GM18907 (cell line): ENCODE measurements around the gene POMT2.
"Not testable (repeated sequence)": the region's sequence is repeated elsewhere in the genome, so short reads cannot be mapped to it uniquely, and the experiment has no call there.

ENCODE experiments used
- ATAC-seq: cut with Tn5 transposase; IDR thresholded peaks from one replicate; pipeline ENCODE4 v1.9.1; 2021; ENCODE audit warnings: mild to moderate bottlenecking, moderate library complexity; ENCODE audit not compliant: unreplicated experiment

Gene POMT2

DNA sequence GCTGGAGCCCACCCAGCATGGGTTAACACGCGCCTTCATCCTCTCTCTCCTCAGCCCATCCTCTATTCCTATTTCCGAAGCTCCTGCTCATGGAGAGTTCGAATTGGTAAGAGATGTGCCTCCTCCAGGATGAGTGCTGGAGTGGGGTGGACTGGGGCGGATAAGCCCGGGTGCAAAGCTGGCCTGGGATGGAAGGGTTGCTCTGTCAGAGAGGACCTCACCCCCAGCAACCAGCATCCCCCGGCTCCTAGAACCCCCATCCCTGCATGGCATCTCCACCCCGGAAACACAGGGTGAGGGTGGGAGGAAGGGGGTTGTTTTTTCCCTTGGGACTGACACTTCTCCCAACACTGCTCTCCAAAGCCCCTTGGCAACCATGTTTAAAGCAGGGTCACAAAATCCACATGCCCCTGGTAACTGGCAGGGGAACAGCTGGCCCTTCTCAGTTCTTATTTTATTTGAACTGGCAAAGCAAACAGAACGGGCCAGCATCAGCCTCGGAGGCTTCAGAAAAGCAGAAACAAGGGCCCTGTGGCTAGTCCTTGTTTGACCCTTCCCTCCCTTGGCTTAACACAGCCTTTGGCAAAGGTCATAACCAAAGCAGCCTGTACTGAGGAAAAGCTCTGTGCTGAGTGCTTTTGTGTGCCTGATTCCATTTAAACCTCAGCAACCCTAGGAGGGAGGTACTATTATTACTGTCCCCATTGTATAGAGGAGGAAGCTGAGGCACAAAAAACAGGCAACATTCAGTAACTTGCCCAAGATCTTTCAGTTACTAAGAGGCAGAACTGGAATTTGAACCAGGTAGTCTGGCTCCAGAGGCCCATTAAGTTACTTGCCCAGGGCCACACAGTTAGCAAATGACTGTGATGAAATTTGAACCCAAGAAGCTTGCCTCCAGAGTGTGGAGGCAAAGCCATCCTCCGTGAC lies 4.4 kb upstream of the POMT2 start:
- ATAC-seq: no peak

- ATAC-seq: no peak
Measured at GRCh38 chr14:77324289-77324688, 3.6 kb upstream of the POMT2 start.

DNA sequence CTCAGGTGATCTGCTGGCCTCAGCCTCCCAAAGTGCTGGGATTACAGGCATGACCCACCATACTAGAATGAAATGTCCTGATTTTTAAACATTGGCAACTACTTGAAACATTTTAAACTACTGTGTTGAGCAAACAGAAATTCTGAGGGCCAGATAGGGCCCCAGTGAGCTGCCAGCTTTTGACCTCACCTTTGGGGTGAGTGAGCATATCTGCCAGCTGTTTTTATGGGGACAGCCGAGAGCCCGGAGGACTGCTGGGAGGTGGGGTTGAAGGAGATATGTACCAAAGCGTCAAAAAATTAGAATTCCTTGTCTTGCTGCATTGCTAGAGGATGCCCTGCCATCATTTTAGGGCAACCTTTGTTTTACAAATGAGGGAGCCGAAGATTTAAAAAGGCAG lies 2.9 kb upstream of the POMT2 start:
- ATAC-seq: no peak

GRCh38 chr14:77322951-77323350 lies 2.3 kb upstream of the POMT2 start:
- ATAC-seq: no peak

- ATAC-seq: no peak
Measured at GRCh38 chr14:77322250-77322902, 1.7 kb upstream of the POMT2 start.

- ATAC-seq: no peak
Measured at GRCh38 chr14:77319422-77319821, 1.3 kb downstream of the POMT2 start.

- not testable (repeated sequence) for ATAC-seq
Measured at GRCh38 chr14:77318756-77319155, 1.9 kb downstream of the POMT2 start.

DNA sequence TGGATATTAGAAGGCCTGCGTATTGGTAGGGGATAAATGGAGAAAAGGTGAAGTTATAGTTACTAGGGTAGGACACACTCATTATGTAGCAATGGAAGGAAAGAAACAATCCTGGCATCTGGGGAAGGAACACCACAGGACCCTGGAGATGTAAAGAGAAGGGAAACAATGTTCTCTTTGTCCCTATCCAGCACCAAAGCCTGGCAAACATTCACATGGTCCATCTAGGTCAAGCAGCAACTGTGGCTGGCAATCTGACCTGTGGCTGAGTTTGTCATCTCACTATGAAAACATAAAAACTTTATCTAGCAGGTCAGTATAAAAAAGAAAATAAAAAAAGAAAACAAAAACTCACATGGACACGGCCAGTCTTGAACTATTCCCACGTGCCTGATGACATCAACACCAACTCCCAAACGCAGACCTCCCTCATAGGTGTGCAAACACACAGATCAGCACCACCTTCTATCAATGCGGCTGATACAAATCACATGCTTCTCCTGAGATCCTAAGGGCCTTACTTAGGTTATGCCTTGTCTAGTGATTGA lies 2.6 kb downstream of the POMT2 start:
- no peak for ATAC-seq

DNA sequence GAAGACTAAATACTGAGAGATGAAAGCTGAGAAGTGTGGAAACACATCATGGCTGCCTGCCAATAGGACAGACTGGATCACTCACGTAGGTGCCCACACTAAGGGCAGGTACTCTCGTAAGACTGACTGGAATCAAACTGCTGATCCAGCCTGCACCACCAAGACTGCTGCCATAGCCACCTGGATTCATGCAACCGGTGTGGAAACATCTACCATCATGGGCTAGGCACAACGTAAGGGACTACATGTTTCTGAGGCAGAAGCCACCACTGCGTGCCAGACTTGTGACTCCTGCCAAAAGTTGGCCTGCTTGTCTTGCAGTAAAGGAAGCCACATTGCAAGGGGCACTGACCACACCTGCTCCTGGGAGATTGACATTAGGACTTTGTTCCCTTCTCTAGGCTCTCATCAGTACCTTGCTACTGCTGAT lies 3.8 kb downstream of the POMT2 start:
- no peak for ATAC-seq

- ATAC-seq: no peak
Measured at GRCh38 chr14:77316195-77316505, 4.5 kb downstream of the POMT2 start.

DNA sequence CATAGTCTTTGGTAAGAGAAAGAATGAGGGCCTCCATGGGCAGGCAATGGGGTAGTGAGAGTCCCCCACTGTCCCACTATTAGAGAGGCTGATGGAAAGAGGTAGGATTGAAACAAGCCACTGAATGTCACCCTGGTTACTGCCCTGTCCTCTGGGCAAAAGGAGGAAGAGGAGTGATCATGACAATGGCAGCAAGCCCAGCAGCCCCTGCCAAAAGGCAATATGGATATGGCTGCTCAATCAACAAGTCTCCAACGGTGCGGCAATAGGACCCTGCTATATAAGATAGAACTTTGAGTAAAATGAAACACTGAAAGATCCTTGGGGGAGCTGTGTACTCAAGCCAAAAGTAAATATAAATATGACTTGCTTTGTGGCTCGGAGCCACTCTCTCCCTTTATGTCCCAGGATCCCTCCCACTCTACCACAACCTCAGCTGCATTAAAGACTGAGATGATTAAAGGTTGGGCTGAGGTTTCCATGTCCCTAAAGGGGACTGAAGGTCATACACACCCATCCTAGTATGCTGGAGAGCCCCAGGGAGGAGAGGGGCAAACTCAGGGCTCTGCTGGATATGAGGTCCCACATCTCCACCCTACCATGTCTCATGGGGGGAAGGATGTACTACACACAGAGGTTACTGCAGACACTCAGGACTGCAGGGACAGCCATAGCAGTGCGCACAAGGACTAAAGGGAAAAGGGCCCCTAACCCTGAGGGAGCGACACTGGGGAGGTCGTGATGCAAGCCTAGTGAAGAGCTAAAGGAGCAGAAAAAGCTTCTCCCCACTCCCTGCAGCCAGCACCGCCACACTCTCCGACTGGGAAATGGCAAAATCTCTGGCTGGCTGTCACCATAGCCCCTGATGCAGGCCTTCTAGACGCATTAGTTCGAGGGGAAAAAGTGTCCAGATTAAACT lies 5.9 kb downstream of the POMT2 start:
- no peak for ATAC-seq

GRCh38 chr14:77314043-77314442 lies 6.6 kb downstream of the POMT2 start:
- no peak for ATAC-seq

GRCh38 chr14:77313371-77313770 lies 7.3 kb downstream of the POMT2 start:
- ATAC-seq: no peak

GRCh38 chr14:77311217-77311616 lies 9.5 kb downstream of the POMT2 start:
- no peak for ATAC-seq

DNA sequence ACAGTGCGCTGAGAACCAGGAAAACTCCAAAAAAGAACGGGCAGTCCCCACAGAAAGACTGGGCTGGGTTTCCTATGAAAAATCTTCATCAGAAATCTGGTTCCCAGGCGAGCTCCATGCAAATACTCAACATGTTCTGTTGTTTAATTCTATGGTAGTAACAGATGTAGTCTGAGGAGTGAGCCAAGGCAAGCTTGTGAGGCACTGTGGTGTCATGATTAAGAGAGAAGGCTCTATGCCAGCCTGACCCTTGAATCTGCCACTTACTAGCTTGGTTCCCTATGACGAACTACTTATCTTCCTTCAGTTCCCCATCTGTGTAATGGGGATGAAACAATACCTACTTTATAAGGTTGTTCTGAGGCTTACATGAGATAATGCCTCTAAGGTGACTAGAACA lies 10.7 kb downstream of the POMT2 start:
- ATAC-seq: no peak

GRCh38 chr14:77309131-77309530 lies 11.6 kb downstream of the POMT2 start:
- no peak for ATAC-seq

GRCh38 chr14:77306851-77307496 lies 13.7 kb downstream of the POMT2 start:
- no peak for ATAC-seq

DNA sequence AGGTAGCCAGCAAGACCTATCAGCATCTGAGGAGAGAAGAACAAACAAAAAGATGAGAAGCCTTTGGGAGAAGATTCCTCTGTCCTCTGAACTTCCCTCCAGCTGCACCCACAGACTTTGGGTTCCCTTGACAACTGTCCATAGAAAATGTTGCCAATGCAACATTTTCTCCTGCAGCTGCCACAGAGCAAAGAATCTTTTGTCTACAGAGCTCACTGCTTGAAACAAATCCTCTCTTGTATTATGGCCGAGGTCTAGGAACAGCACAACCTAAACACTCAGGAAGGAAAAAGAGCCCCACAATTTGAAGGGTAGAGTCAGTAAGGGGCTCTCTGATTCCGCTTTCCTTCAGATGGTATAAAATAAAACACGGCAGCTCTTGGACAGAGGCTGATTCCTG lies 14.3 kb downstream of the POMT2 start:
- ATAC-seq: no peak

GRCh38 chr14:77305696-77306095 lies 15.0 kb downstream of the POMT2 start:
- ATAC-seq: no peak

DNA sequence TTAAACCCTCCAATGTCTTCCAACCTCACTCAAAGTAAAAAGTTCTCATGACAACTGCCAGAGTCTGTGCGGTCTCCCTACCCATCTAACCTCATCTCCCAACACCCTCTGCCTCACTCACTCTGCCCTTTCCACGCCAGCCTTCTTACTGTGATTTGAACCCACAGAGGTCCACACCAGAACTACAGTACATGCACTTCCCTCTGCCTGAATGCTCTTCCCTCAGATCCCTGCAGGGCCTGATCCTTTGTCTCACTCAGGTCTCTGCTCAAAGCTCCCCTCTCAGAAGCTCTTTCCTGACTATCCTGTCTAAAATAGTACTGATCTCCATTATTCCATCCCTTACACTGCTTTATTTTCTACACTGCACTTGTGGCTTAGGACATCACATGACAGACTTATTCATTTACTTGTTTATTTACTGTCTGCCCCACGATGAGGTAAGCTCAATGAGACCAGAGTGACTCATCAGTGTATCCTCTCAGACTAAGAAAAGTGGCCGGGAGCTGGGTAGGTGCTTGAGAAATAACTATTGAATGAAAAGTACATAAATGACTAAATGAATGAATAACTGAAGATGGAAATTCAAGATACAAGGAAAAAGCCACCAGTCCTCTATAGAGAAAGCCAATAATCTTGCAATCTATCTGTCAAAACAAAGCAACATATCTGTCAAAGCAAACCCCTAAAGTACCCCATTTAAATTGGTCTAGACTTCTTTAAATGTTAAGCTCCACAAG lies 17.1 kb downstream of the POMT2 start:
- ATAC-seq: peak; percentile 85
